Suppressor macrophage treated with lipopolysaccharide for 4 hours (primary cell): ENCODE measurements around the gene TAX1BP1.
A peak's percentile ranks its signal among the peaks of the same experiment; 100 is the strongest.

ENCODE experiments used
- DNase-seq: peaks from one replicate; pipeline ENCODE4 v3.0.0-alpha.2; 2020

Gene TAX1BP1

DNA sequence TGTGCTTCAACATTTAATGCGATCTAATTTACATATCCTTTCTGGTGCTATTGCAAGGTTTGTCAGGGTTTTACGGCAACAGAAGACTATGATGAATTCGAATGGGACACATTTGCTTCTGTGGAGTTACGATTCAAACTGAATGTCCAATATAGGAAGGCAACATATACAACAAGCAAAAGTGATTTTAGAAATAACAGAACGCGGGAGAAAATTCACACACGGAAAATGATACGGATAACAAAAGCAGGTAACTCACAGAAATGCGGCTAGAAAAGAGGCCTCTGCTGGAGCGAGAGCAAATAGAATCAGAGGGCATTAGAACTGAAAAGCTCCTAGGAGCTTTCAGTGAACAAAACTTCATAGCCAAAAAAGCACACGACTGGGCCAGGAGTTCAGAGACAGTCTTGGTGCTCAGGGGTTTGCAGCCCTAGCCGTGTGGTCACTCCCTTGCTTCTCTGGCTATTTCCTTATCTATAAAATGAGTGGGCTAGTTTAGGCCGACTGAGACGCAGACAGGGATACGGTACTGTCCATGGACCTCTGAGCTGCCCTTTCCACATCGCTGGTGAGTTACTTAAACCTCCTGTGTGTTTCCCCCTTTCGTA, 557 bp upstream of the TAX1BP1 start:
- no peak for DNase-seq

DNA sequence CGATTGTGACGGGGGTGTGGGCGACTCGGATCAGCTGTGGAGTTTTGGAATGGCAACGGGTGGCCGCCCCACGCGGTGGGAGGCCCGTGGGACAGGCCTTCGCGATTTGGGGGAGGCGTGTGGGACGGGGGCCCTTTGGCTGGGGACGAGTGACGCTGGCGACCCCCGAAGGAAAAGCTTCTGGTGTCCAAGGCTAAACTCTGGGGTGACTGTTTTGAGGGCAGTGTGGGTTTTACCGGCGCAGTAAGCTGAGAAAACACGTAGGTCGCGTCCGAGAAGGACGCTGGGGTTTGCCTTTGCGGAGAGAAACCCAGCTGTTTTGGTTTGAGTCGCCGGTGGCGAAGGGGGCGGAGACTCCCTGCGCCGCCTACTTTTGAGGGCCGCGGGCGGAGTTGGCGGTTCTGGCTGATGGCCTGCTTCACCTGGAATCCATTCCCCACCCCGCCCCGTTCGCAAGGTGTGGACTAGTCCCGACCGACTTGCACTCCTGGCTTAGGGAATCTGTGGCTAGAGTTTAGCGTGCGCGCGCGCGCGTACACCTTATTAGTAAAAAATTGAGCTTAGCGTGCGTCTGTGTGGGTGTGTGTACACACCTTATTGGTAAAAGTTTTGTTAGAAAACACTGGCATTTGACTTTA, 606 bp downstream of the TAX1BP1 start:
- peak; percentile 85 for DNase-seq

DNA sequence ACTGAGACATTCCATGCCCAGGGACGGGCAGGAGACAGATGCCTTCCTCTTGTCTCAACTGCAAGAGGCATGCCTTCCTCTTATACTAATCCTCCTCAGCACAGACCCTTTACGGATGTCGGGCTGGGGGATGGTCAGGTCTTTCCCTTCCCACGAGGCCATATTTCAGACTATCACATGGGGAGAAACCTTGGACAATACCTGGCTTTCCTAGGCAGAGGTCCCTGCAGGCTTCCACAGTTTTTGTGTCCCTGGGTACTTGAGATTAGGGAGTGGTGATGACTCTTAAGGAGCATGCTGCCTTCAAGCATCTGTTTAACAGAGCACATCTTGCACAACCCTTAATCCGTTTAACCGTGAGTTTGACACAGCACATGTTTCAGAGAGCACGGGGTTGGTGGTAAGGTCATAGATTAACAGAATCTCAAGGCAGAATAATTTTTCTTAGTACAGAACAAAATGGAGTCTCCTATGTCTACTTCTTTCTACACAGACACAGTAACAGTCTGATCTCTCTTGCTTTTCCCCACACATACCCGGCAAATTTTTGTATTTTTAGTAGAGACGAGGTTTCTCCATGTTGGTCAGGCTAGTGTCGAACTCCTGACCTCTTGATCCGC, 2.2 kb downstream of the TAX1BP1 start:
- DNase-seq = peak; percentile 17

DNA sequence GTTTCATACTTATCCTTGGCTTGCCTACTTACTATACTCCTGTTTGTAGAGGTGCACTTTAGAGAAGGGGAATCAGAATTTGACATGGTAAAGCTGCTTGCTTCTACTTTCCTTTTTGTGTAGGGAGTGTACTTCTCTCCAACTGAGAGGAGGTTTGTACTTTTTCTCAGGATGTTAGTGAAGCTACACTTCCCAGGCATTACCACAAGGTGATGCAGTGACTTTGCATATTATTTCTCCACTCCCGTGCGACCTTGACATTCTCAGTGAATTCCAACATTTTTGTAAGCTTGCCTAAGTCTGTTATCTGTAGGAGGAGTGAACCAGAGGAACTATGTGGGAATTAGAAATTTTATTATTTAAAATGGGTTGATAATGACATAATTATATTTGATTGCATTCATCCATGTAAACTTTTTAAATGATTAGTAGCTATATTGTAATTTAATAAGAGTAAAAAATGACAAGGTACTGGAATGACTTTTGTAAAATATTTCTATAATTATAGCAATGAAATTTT, 5.2 kb downstream of the TAX1BP1 start:
- peak; percentile 44 for DNase-seq

- no peak for DNase-seq
These were observed 6.5 kb downstream of the TAX1BP1 start for GRCh38 chr7:27746486-27746885.

- no peak for DNase-seq
These were observed 7.0 kb downstream of the TAX1BP1 start for GRCh38 chr7:27746978-27747377.

DNA sequence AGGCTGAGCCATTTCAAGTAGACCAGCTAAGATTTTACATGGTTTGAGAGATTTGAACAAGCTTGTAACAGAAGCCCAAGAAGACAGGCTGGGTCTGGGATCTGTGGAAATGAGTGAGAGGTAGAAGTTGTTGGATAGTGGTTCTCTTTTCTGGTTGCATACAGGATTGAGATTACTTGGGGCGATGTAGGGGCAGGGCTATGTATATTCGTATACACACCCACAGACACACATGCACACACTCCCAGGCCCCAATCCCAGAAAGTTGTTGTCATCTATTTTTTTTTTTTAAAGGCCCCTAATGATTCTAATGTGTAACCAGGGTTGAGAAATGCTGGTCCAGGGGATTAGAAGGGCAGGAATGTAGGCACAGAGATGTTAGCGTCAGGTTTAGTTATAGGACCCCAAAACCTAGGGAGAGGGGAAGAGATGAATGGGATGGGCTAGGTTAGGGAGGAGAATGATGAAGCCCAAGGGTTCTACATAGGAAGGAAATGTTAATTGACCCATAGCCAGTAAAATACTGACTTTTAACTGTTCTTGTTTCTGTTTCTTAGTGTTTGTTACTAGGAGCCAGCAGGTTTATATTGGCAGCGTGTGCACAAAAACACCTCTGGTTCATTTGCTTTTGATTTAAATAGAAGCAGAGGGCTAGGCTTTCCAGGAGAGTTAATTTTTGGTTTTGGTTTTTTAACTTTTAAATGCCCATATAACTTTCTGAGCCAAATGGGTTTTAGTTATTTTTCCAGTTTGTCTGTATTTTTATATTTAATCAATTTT, 7.8 kb downstream of the TAX1BP1 start:
- no peak for DNase-seq

- peak; percentile 30 for DNase-seq
These were observed 10.4 kb downstream of the TAX1BP1 start for GRCh38 chr7:27750316-27750715.

- DNase-seq = no peak
These were observed 12.1 kb downstream of the TAX1BP1 start for GRCh38 chr7:27751888-27752660.

DNA sequence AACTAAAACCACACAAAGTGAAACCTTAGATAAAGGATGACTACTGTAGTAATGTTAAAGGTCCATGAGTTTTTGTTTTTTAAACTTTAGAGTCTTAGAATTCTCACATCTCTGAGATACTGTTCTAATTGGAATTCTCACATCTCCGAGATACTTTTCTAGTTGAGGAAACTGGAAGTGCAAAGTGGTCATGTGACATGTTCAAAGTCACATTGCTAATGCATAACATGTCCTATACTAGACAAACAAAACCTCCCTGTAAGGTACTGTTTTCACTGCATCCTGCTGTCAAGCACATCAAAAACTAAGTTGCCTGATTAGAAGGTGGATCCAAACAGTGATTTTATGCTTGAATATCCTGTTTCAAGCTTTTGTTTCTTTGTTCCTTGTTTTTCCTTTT, 13.9 kb downstream of the TAX1BP1 start:
- DNase-seq = no peak

DNA sequence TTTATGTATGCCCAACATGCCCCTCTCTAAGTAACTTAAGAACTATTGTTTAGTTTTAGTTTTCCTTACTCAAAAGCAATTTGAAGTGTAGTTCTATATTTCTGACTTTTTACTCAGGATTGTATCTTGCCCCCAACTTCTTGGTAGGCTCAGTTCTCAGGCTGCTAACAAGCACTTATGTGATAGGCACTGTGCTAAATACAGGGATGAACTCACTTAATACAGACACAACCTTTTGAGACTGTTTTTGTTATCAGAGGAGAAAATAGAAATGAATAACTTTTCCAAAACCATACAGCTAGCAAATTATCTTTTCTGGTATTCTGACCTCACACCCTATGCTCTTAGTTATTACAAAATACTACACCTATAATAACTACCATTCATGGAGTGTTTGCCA, 16.3 kb downstream of the TAX1BP1 start:
- no peak for DNase-seq

GRCh38 chr7:27759491-27759890, 19.5 kb downstream of the TAX1BP1 start:
- DNase-seq = no peak

DNA sequence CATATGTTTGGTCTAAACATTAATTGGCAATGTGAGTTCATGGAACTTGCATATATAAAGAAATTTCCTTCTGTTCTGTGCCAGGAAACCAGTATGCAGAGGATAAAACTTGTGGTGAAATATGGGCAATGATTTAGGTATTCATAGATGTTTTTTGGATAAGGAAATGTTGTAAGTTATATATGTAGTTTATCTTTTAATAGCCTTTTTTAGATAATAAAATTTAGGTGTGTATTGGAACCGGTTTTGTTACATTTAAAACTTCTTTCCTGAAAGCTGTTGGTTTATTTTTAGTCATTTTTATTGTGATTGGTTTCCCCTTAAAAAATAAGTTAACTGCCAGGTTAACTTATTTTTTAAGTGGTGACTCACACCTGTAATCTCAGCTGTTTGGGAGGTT, 22.1 kb downstream of the TAX1BP1 start:
- DNase-seq = no peak

- DNase-seq = no peak
These were observed 24.1 kb downstream of the TAX1BP1 start for GRCh38 chr7:27763983-27764508.

DNA sequence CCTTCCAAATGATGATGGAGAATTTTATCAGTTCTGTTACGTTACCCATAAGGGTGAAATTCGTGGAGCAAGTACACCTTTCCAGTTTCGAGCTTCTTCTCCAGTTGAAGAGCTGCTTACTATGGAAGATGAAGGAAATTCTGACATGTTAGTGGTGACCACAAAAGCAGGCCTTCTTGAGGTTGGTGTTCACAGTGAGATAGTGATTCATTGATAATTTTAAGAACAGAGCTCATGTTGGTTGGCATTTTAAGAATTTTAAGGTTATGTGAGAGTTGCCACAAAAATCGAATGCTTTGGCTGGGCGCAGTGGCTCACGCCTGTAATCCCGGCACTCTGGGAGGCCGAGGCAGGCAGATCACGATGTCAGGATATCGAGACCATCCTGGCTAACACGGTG, 25.9 kb downstream of the TAX1BP1 start:
- no peak for DNase-seq

GRCh38 chr7:27767374-27767773, 27.4 kb downstream of the TAX1BP1 start:
- no peak for DNase-seq

DNA sequence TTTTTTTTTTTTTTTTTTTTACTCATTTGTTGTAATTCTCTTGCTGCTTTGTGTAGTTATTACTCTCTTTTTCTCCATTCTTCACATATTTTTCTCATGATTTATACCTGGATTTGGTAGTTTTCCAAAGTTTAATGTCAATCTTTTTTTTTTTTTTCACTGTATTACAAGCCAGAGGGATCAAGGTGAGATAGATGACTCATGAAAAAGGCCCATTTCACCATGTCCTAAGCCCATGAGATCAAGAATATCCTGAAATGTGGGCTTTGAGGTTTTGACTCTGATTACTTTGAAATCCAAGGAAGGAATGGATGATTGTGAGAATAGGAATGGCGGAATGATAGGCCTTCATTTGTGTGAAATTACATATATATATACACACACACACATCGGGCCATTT, 31.1 kb downstream of the TAX1BP1 start:
- DNase-seq = no peak

DNA sequence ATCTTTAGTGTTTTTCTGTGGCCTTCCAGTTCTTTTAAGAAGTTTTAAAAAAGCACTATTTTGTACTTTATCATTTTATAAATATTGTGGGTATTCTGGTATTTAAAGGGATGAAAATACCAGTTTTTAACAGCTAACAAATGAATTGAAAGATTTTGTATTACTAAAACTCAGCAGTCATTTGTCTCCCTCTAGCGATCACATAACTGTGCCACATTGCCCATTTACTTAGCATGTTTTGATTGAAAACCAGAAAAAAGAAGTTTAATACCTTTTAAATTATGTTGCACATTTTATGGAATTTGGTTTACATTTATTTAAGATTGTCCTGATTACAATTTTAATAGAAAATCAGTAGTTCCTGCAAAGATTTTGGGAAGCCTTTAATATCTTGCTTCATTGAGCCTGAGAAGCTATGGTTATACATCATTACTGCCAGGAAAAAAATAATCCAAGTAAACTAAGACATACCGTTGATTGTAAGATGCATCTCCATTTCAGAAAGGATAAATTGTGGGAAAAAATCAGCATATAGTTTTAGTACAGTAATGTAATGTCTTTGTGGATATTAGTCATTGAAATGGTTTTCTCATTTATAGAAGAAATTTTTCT, 34.9 kb downstream of the TAX1BP1 start:
- DNase-seq = peak; percentile 37

- no peak for DNase-seq
These were observed 35.8 kb downstream of the TAX1BP1 start for GRCh38 chr7:27775782-27776181.

- no peak for DNase-seq
These were observed 37.7 kb downstream of the TAX1BP1 start for GRCh38 chr7:27777662-27778061.

GRCh38 chr7:27779873-27780272, 39.9 kb downstream of the TAX1BP1 start:
- DNase-seq = no peak

DNA sequence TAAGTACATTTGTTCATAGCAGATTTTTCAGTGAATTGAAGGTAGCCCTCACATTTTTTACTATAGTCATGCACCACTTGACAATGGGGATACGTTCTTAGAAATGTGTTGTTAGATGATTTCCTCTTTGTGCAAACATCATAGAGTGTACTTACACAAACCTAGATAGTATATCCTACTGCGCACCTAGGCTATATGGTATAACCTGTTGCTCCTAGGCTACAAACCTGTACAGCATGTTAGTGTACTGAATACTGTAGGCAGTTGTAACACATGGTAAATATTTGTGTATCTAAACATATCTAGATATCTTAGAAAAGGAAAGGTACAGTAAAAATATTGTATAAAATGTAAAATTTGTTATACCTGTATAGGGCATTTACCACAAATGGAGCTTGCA, 41.2 kb downstream of the TAX1BP1 start:
- no peak for DNase-seq
